GM18519 (cell line): Measurements from ENCODE around the gene MT1F.
A peak's percentile ranks its signal among the peaks of the same experiment; 100 is the strongest.
"Not testable (repeated sequence)": the region's sequence is repeated elsewhere in the genome, so short reads cannot be mapped to it uniquely, and the experiment has no call there.

ENCODE experiments used
- ATAC-seq: cut with Tn5 transposase; IDR thresholded peaks from one replicate; pipeline ENCODE4 v1.9.1; 2021; ENCODE audit warnings: mild to moderate bottlenecking, moderate library complexity; ENCODE audit not compliant: unreplicated experiment, low FRiP score

The MT1F gene

GRCh38 chr16:56669840-56670619 is 12.3 kb downstream of the MT1F start:
- ATAC-seq = no peak

GRCh38 chr16:56670620-56670934 is 12.8 kb downstream of the MT1F start:
- ATAC-seq = no peak

- not testable (repeated sequence) for ATAC-seq
Observed at GRCh38 chr16:56671691-56672090, 13.9 kb downstream of the MT1F start.

- not testable (repeated sequence) for ATAC-seq
Observed at GRCh38 chr16:56672171-56672570, 14.4 kb downstream of the MT1F start.

- ATAC-seq = no peak
Observed at GRCh38 chr16:56672761-56673536, 15.2 kb downstream of the MT1F start.

- ATAC-seq = no peak
Observed at GRCh38 chr16:56673921-56674320, 16.2 kb downstream of the MT1F start.

- ATAC-seq = not testable (repeated sequence)
Observed at GRCh38 chr16:56674570-56674969, 16.8 kb downstream of the MT1F start.

GRCh38 chr16:56675685-56676210 is 18.0 kb downstream of the MT1F start:
- no peak for ATAC-seq

GRCh38 chr16:56677474-56677873 is 19.7 kb downstream of the MT1F start:
- ATAC-seq = no peak

GRCh38 chr16:56679078-56679730 is 21.4 kb downstream of the MT1F start:
- ATAC-seq = no peak

- no peak for ATAC-seq
Observed at GRCh38 chr16:56679818-56680217, 22.1 kb downstream of the MT1F start.

GRCh38 chr16:56681939-56682702 is 24.4 kb downstream of the MT1F start, which contains the start of gene MT1X:
MT1X (plus strand) TSS chr16:56682470; CDS start chr16:56682541, 71 bp downstream.
- peak; percentile 89 for ATAC-seq

GRCh38 chr16:56682703-56683397 is 25.1 kb downstream of the MT1F start:
- no peak for ATAC-seq

GRCh38 chr16:56683424-56684172 is 25.8 kb downstream of the MT1F start:
- ATAC-seq = no peak

- no peak for ATAC-seq
Observed at GRCh38 chr16:56684256-56684925, 26.6 kb downstream of the MT1F start.

GRCh38 chr16:56684926-56685590 is 27.3 kb downstream of the MT1F start:
- no peak for ATAC-seq

- no peak for ATAC-seq
Observed at GRCh38 chr16:56686758-56687157, 29.0 kb downstream of the MT1F start.

- no peak for ATAC-seq
Observed at GRCh38 chr16:56688762-56689161, 31.0 kb downstream of the MT1F start.
